CD4-positive, alpha-beta T cell (primary cell): ENCODE data around the gene HIVEP3. TPM values are rescaled to one million over a fixed set of nuclear protein-coding genes. Genes with fewer than 3 reads are reported as not detected.

ENCODE experiments used
- ATAC-seq: fragments of 200-7000 bp; cut with Tn5 transposase; one replicate; pipeline ENCODE4 v1.10.0; 2022; ENCODE audit warnings: mild to moderate bottlenecking; ENCODE audit not compliant: poor library complexity
- CTCF ChIA-PET: fragments of 350-600 bp; sonication (Branson Sonifier 250); formaldehyde crosslinking; loops from one replicate; lab custom pipeline; 2021; ENCODE audit warnings: antibody characterized with exemption, inconsistent platforms; lab: Charles Lee
- POLR2A ChIA-PET: fragments of 350-600 bp; sonication (Branson Sonifier 250); formaldehyde crosslinking; loops from one replicate; lab custom pipeline; 2021; ENCODE audit warnings: antibody characterized with exemption, inconsistent platforms; lab: Charles Lee
- DNase-seq, 14 experiments: peaks; one replicate each; pipeline ENCODE4 v3.0.0-alpha.2; 2013 to 2020; ENCODE audit warnings: mixed read lengths in 2 of 14
- H3K27ac ChIP-seq, 2 donors: one replicate each; pipeline versions ENCODE4 v1.5.1 to v1.7.0; 2013; ENCODE audit warnings: low read length in 2 of 2, low read depth in 1 of 2, mild to moderate bottlenecking in 1 of 2
- H3K27me3 ChIP-seq, 2 experiments: 1 replicate in 1 of 2; 2 replicates in 1 of 2; pipeline versions ENCODE4 v1.6.1 to v1.7.0; 2013; ENCODE audit warnings: low read length in 2 of 2, control low read depth in 1 of 2, mild to moderate bottlenecking in 1 of 2, moderate library complexity in 1 of 2; ENCODE audit not compliant: insufficient read depth in 2 of 2, control insufficient read depth in 1 of 2
- H3K36me3 ChIP-seq: one replicate; pipeline ENCODE4 v1.6.1; 2013; ENCODE audit warnings: low read length, control low read depth; ENCODE audit not compliant: insufficient read depth
- H3K4me1 ChIP-seq: one replicate; pipeline ENCODE4 v1.6.1; 2013; ENCODE audit warnings: low read length, control low read depth; ENCODE audit not compliant: insufficient read depth
- H3K4me3 ChIP-seq: one replicate; pipeline ENCODE4 v1.5.1; 2013; ENCODE audit warnings: mild to moderate bottlenecking, low read length, moderate library complexity
- H3K9me3 ChIP-seq, 2 experiments: 1 replicate in 1 of 2; 2 replicates in 1 of 2; pipeline versions ENCODE4 v1.6.1 to v1.7.0; 2013; ENCODE audit warnings: low read length in 2 of 2, mild to moderate bottlenecking in 2 of 2, control low read depth in 1 of 2, moderate library complexity in 1 of 2; ENCODE audit not compliant: control insufficient read depth in 1 of 2, insufficient read depth in 1 of 2
- H3K27ac Mint-ChIP-seq: one replicate; pipeline ENCODE4 v1.8.0; 2020; ENCODE audit warnings: mixed read lengths
- H3K27me3 Mint-ChIP-seq: one replicate; pipeline ENCODE4 v1.8.0; 2021; ENCODE audit warnings: mixed read lengths
- H3K36me3 Mint-ChIP-seq: one replicate; pipeline ENCODE4 v1.8.0; 2021; ENCODE audit warnings: low read depth, mixed read lengths
- H3K4me1 Mint-ChIP-seq: one replicate; pipeline ENCODE4 v1.8.0; 2021; ENCODE audit warnings: low read depth, mixed read lengths
- H3K4me3 Mint-ChIP-seq: one replicate; pipeline ENCODE4 v1.8.0; 2020; ENCODE audit warnings: mild to moderate bottlenecking, mixed read lengths
- H3K9me3 Mint-ChIP-seq: one replicate; pipeline ENCODE4 v1.8.0; 2020; ENCODE audit warnings: mixed read lengths
- CTCF ChIP-seq: fragments of 200-600 bp; IDR thresholded peaks from one replicate; pipeline ENCODE4 v1.8.0; 2022; ENCODE audit warnings: antibody characterized with exemption, mild to moderate bottlenecking
- intact Hi-C, 2 experiments: fragments of 100-400 bp; cut with DNase I in 1 of 2; cut with micrococcal nuclease in 1 of 2; formaldehyde crosslinking; loops; one replicate each; pipeline versions ENCODE4 v1.15.1 to v1.9.0; 2023 to 2025; cut with DNase I, micrococcal nuclease
- total RNA-seq, 174 experiments: library from RNA in 2 of 174; stranded (reverse) in 2 of 174; gene quantifications; one replicate each; pipeline ENCODE4 v1.2.3 and lab custom pipeline; 2021 to 2026

Gene HIVEP3
- total RNA-seq, 2 experiments from 2014 or later, result 5.1 to 5.4 TPM

- Histone ChIP-seq H3K27ac (no peak overlapping the region), H3K4me3 (no peak overlapping the region), H3K27me3 (no peaks in the 10 kb centered on the region), H3K36me3 (no peaks in the 10 kb centered on the region), H3K4me1 (peaks cover 8% of the 10 kb centered on the region), H3K9me3 (no peaks in the 10 kb centered on the region)
- H3K27ac Mint-ChIP-seq, result no peak overlapping the region
- H3K36me3 Mint-ChIP-seq, result no peaks in the 10 kb centered on the region
- no peak for DNase-seq
- CTCF ChIA-PET, result no interaction called here
- H3K4me1 Mint-ChIP-seq, result peaks cover 23% of the 10 kb centered on the region
- POLR2A ChIA-PET, result no interaction called here
- ATAC-seq, result no peak
- no peak overlapping the region for H3K4me3 Mint-ChIP-seq
- H3K27me3 Mint-ChIP-seq, result no peaks in the 10 kb centered on the region
- no peaks in the 10 kb centered on the region for H3K9me3 Mint-ChIP-seq
- intact Hi-C loops, result no loop called here
- no peak for TF ChIP-seq CTCF
Observed at GRCh38 chr1:41838266-41838665, 80.5 kb downstream of the HIVEP3 start.

DNA sequence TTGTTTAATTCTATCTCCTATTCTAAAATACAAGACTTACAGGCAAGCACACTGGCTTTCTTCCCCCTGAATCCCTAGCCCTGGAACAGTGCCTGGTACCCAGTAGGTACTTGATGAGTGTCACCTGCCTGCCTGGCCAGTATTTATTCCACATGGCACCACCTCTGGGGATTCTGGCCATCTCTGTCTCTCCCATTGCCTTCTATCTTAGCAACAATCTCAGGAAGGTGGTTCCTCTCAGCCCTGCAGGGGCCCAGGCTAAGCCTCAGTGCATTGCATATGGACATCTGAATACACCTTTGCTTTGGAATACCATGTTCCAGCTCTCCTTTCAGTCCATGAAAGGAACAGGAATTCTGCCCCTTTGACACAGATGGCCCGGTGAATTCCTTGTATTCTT, 81.0 kb downstream of the HIVEP3 start:
- intact Hi-C loops, result no loop called here
- Histone ChIP-seq H3K4me3 (no peak overlapping the region), H3K27me3 (no peaks in the 10 kb centered on the region), H3K9me3 (no peaks in the 10 kb centered on the region), H3K4me1 (peaks cover 8% of the 10 kb centered on the region), H3K27ac (no peak overlapping the region), H3K36me3 (no peaks in the 10 kb centered on the region)
- H3K27me3 Mint-ChIP-seq, result no peaks in the 10 kb centered on the region
- no peak overlapping the region for H3K4me3 Mint-ChIP-seq
- DNase-seq (no peak), ATAC-seq (no peak)
- H3K27ac Mint-ChIP-seq, result no peak overlapping the region
- H3K4me1 Mint-ChIP-seq, result peaks cover 23% of the 10 kb centered on the region
- CTCF ChIA-PET, result no interaction called here
- no peaks in the 10 kb centered on the region for H3K9me3 Mint-ChIP-seq
- no peak for TF ChIP-seq CTCF
- H3K36me3 Mint-ChIP-seq, result no peaks in the 10 kb centered on the region
- POLR2A ChIA-PET, result no interaction called here

DNA sequence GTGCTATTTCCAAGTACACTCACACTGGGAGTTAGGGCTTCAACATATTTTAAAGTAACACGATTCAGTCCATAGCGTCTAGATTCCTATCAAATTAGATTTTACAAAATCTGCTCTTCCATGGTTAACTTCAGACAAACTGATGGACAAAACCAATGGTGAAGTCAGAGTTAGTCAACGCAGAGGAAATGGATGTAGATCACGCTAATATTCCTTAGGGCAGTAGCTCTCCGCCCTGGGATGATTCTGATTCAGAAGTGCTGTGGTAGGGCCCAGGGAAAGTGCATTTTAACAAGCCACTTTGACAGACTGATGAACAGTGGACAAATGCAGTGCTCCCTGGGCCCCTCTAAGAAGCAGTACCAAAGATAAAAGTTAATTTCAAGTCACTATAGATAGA, 83.2 kb downstream of the HIVEP3 start:
- no peak for ATAC-seq
- Histone ChIP-seq H3K9me3 (no peaks in the 10 kb centered on the region), H3K36me3 (no peaks in the 10 kb centered on the region), H3K27me3 (no peaks in the 10 kb centered on the region), H3K4me1 (peaks cover under 1% of the 10 kb centered on the region), H3K4me3 (no peak overlapping the region), H3K27ac (no peak overlapping the region)
- ChIA-PET POLR2A (no interaction called here), CTCF (no interaction called here)
- no peak overlapping the region for H3K4me3 Mint-ChIP-seq
- H3K27ac Mint-ChIP-seq, result no peak overlapping the region
- peaks cover 9% of the 10 kb centered on the region for H3K4me1 Mint-ChIP-seq
- no peak for DNase-seq
- no peaks in the 10 kb centered on the region for H3K27me3 Mint-ChIP-seq
- H3K9me3 Mint-ChIP-seq, result no peaks in the 10 kb centered on the region
- intact Hi-C loops, result no loop called here
- no peaks in the 10 kb centered on the region for H3K36me3 Mint-ChIP-seq
- no peak for TF ChIP-seq CTCF
